Right atrium auricular region (tissue), 2 donors: ENCODE data around the gene AAK1. TPM values are rescaled to one million over a fixed set of nuclear protein-coding genes. Genes with fewer than 3 reads are reported as not detected.

Experiments
- DNase-seq: peaks from one replicate; pipeline ENCODE4 v3.0.0-alpha.2; 2019; ENCODE audit warnings: low spot score
- H3K27ac ChIP-seq, 2 donors: fragments of 200-600 bp; sonication (generic); 1 replicate in 1 of 2; 2 replicates in 1 of 2; pipeline ENCODE4 v1.5.1; 2016 to 2019
- H3K27me3 ChIP-seq, 2 donors: fragments of 200-600 bp; sonication (generic); one replicate each; pipeline versions ENCODE4 v1.5.1 to v1.6.0; 2017 to 2019
- H3K36me3 ChIP-seq: fragments of 200-600 bp; sonication (generic); one replicate; pipeline ENCODE4 v1.5.1; 2016
- H3K4me1 ChIP-seq, 2 donors: fragments of 200-600 bp; sonication (generic); one replicate each; pipeline versions ENCODE4 v1.5.1 to v1.6.0; 2017 to 2019
- H3K4me3 ChIP-seq, 2 donors: fragments of 200-600 bp; sonication (generic); 1 replicate in 1 of 2; 2 replicates in 1 of 2; pipeline ENCODE4 v1.5.1; 2017 to 2019; ENCODE audit warnings: mild to moderate bottlenecking in 1 of 2, moderate library complexity in 1 of 2
- H3K9me3 ChIP-seq, 2 donors: fragments of 200-600 bp; sonication (generic); one replicate each; pipeline ENCODE4 v1.5.1; 2019
- total RNA-seq, 2 donors: library from RNA; depleted of rRNA; stranded (reverse); fragments of >200 nt; gene quantifications; one replicate each; pipeline ENCODE4 v1.1.0, GENCODE V29; 2016
- TF ChIP-seq, protein P1 (sequence below), 2 donors: fragments of 200-600 bp; sonication (generic); IDR thresholded peaks; one replicate each; pipeline ENCODE4 v1.5.1; 2019; ENCODE audit warnings: antibody characterized with exemption in 2 of 2

AAK1 gene
- total RNA-seq, 2 donors from 2014 or later = 50.4 to 62.6 TPM

DNA sequence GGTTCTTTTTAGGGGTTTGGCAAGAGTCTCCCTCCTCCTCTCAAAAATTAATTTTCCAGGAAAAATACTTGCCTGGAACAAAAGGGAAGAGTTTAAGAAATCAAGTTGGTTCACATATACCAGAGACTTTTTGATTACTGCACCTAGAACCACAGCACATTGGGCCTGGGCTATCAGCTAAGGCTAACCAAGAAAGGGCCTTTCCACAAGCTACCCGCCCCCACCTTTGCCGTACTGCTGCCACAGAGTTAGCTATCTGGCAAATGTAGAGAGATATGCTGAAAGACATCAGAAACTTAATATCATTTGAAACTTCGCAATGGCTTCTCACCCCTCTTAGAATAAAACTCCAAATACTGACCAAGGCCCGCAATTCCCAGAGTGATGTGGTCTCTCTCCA lies 76.9 kb downstream of the AAK1 start:
- Histone ChIP-seq H3K9me3 (no peaks in the 10 kb centered on the region), H3K36me3 (no peaks in the 10 kb centered on the region), H3K27me3 (no peaks in the 10 kb centered on the region), H3K27ac (no peak overlapping the region), H3K4me1 (peaks cover 0 to 36% of the 10 kb centered on the region in 2 donors), H3K4me3 (no peak overlapping the region)
- DNase-seq = no peak
- TF ChIP-seq, protein P1, sequence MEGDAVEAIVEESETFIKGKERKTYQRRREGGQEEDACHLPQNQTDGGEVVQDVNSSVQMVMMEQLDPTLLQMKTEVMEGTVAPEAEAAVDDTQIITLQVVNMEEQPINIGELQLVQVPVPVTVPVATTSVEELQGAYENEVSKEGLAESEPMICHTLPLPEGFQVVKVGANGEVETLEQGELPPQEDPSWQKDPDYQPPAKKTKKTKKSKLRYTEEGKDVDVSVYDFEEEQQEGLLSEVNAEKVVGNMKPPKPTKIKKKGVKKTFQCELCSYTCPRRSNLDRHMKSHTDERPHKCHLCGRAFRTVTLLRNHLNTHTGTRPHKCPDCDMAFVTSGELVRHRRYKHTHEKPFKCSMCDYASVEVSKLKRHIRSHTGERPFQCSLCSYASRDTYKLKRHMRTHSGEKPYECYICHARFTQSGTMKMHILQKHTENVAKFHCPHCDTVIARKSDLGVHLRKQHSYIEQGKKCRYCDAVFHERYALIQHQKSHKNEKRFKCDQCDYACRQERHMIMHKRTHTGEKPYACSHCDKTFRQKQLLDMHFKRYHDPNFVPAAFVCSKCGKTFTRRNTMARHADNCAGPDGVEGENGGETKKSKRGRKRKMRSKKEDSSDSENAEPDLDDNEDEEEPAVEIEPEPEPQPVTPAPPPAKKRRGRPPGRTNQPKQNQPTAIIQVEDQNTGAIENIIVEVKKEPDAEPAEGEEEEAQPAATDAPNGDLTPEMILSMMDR (IDR thresholded peaks at IDR 0.05) = no peak

DNA sequence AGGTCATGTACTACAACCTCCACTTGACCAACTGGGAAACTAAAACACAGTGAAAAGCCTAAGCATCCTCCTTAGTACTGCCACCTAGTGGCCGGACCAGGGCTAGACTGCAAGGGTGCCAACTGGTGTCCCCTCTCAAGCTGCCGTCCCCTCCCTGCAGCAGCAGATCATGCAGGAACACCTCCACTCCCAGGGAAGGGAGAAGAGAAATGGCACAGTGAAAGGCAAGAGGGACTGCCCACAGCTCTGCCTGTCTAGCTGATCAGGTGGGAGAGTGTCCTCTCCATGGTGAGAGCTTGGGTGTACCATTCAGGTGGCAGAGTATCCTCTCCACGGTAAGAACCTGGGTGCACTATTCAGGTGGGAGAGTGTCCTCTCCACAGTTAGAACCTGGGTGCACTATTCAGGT lies 78.1 kb downstream of the AAK1 start:
- no peak overlapping the region for H3K4me3 ChIP-seq
- no peaks in the 10 kb centered on the region for H3K36me3 ChIP-seq
- H3K27me3 ChIP-seq = no peaks in the 10 kb centered on the region
- DNase-seq = no peak
- no peaks in the 10 kb centered on the region for H3K9me3 ChIP-seq
- TF ChIP-seq, protein P1 (IDR thresholded peaks at IDR 0.05) = peak; percentile 55 to 79
- peaks cover 0 to 30% of the 10 kb centered on the region in 2 donors for H3K4me1 ChIP-seq
- H3K27ac ChIP-seq = no peak overlapping the region

DNA sequence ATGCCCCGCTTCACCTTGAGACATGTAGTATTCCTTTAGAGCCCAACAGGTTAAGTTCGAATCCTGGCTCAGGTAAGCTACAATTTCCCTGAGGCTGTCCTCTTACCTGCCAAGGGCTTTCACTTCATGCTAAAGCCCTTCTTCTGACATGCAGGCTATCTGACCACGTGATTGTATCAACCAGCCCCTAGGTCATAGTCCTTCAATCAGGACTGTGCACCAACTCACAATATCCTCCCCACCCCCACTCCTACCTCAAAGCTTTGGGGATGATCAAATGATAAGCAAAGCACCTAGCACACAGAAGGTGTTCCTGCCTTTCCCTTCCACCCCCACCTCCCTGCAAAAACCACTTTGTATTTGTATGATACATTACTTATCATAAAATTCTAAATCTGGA lies 78.9 kb downstream of the AAK1 start:
- H3K36me3 ChIP-seq = no peaks in the 10 kb centered on the region
- TF ChIP-seq, protein P1 (IDR thresholded peaks at IDR 0.05) = no peak
- H3K9me3 ChIP-seq = no peaks in the 10 kb centered on the region
- H3K27me3 ChIP-seq = no peaks in the 10 kb centered on the region
- peaks cover 0 to 32% of the 10 kb centered on the region in 2 donors for H3K4me1 ChIP-seq
- no peak overlapping the region for H3K27ac ChIP-seq
- no peak for DNase-seq
- H3K4me3 ChIP-seq = no peak overlapping the region

DNA sequence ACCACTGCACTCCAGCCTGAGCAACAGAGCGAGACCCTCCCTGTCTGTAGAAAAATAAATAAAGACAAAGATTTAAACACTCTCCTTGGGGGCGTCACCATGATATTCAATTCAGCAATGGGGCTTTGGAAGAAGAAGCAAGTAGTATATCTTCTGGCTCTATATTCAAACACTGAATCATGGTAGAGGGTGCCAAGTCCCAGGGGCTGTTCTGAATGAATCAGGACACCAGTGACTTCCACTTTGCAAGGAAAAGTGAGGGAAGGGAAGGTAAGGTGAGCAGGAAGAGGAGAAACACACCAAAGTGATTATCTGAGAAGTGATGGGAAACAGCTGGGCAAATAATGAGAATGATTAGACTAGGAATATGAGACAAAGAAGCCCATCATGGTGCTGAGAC lies 80.5 kb downstream of the AAK1 start:
- Histone ChIP-seq H3K4me3 (no peak overlapping the region), H3K4me1 (peaks cover 0 to 37% of the 10 kb centered on the region in 2 donors), H3K27me3 (no peaks in the 10 kb centered on the region), H3K27ac (no peak overlapping the region), H3K9me3 (no peaks in the 10 kb centered on the region), H3K36me3 (no peaks in the 10 kb centered on the region)
- TF ChIP-seq, protein P1 (IDR thresholded peaks at IDR 0.05) = no peak
- DNase-seq = no peak

DNA sequence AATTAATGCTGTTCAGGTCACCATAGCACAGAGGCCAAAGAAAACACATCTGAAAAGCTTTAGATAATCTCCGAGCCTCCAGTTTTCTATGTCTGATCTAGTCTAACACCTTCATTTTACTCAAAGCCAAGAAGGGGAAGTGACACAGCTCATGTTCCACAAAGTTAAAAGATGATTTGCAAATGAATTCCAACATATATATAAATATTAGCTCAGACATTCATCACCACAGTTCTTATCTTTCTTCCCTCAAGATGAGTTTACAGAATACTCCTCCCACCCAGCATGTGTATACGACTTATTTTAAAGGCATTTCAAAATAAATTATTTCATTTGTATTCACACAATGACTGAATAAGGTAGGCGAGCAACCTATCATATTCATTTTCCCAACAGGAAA lies 82.4 kb downstream of the AAK1 start:
- TF ChIP-seq, protein P1 (IDR thresholded peaks at IDR 0.05) = no peak
- DNase-seq = no peak
- no peaks in the 10 kb centered on the region for H3K36me3 ChIP-seq
- no peak overlapping the region for H3K27ac ChIP-seq
- H3K4me3 ChIP-seq = no peak overlapping the region
- H3K4me1 ChIP-seq = peaks cover 0 to 29% of the 10 kb centered on the region in 2 donors
- no peaks in the 10 kb centered on the region for H3K27me3 ChIP-seq
- no peaks in the 10 kb centered on the region for H3K9me3 ChIP-seq

DNA sequence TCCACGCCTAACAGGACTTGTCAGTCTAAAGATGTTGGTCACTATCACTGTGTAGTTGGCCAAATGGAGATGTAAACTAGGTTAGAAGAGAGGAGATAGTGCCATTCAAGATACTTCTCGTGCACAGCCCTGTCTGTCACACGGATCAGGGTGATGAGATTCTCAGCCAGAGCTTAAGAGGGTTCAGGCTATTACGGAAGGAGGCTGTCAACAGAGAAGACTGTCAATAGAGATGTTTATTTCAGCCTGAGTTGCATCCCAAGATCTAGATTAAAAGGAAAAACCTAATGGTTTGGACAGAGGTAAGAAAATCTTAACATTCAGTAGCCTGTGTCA lies 83.4 kb downstream of the AAK1 start:
- Histone ChIP-seq H3K27ac (peak overlapping the region in 1 of 2 donors; percentile 35), H3K9me3 (no peaks in the 10 kb centered on the region), H3K4me3 (no peak overlapping the region), H3K36me3 (no peaks in the 10 kb centered on the region), H3K4me1 (peaks cover 0 to 30% of the 10 kb centered on the region in 2 donors), H3K27me3 (no peaks in the 10 kb centered on the region)
- no peak for DNase-seq
- TF ChIP-seq, protein P1 (IDR thresholded peaks at IDR 0.05) = no peak
